A673 (cell line): ENCODE data around the gene GRID2. TPM values are rescaled to one million over a fixed set of nuclear protein-coding genes. Genes with fewer than 3 reads are reported as not detected.

Experiments used
- BruUV-seq: library from RNA; stranded (reverse); fragments of 400-500 nt; replicated peaks from 2 replicates; lab custom pipeline; 2021; lab: Mats Ljungman, UMichigan
- CTCF ChIA-PET: fragments of 300-600 bp; sonication (Branson Sonifier 250); formaldehyde crosslinking; loops from one replicate; lab custom pipeline; 2022; ENCODE audit warnings: antibody characterized with exemption; lab: Charles Lee
- POLR2A ChIA-PET: fragments of 300-600 bp; sonication (Branson Sonifier 250); formaldehyde crosslinking; loops from one replicate; lab custom pipeline; 2022; ENCODE audit warnings: antibody characterized with exemption; ENCODE audit not compliant: low non-redundant PET; lab: Charles Lee
- DNase-seq: peaks from one replicate; pipeline ENCODE4 v3.0.0-alpha.2; 2015; ENCODE audit warnings: low spot score
- H3K27ac ChIP-seq: fragments of 200-600 bp; sonication (generic); 2 replicates; pipeline ENCODE4 v1.5.1; 2016; ENCODE audit warnings: mixed run types, low read depth, mild to moderate bottlenecking, mixed read lengths, antibody characterized with exemption, low read length; ENCODE audit not compliant: poor library complexity, severe bottlenecking
- H3K27me3 ChIP-seq: fragments of 200-600 bp; sonication (generic); replicated peaks from 2 replicates; pipeline ENCODE4 v1.6.1; 2017; ENCODE audit warnings: mixed run types, low read depth, mild to moderate bottlenecking, mixed read lengths, antibody characterized with exemption, low read length; ENCODE audit not compliant: insufficient read depth, poor library complexity
- H3K36me3 ChIP-seq: fragments of 200-600 bp; sonication (generic); 2 replicates; pipeline ENCODE4 v1.6.1; 2016; ENCODE audit warnings: mixed run types, mild to moderate bottlenecking, mixed read lengths, antibody characterized with exemption, low read length; ENCODE audit not compliant: insufficient read depth, poor library complexity, severe bottlenecking
- H3K4me1 ChIP-seq: fragments of 200-600 bp; sonication (generic); 2 replicates; pipeline ENCODE4 v1.6.1; 2017; ENCODE audit warnings: mixed run types, mild to moderate bottlenecking, mixed read lengths, antibody characterized with exemption, low read length; ENCODE audit not compliant: insufficient read depth, poor library complexity, severe bottlenecking
- H3K4me3 ChIP-seq: fragments of 200-600 bp; sonication (generic); 2 replicates; pipeline ENCODE4 v1.5.1; 2016; ENCODE audit warnings: low read depth, mixed run types, mild to moderate bottlenecking, mixed read lengths, low read length; ENCODE audit not compliant: poor library complexity, severe bottlenecking
- H3K9me3 ChIP-seq: fragments of 200-600 bp; sonication (generic); 2 replicates; pipeline ENCODE4 v1.6.1; 2016; ENCODE audit warnings: mixed run types, low read depth, mild to moderate bottlenecking, mixed read lengths, antibody characterized with exemption, low read length; ENCODE audit not compliant: poor library complexity, severe bottlenecking
- EZH2 ChIP-seq: fragments of 200-600 bp; sonication (generic); IDR thresholded peaks from 2 replicates; pipeline ENCODE4 v1.6.1; 2017; ENCODE audit warnings: borderline replicate concordance, low read depth, mild to moderate bottlenecking, mixed read lengths, antibody characterized with exemption, low read length; ENCODE audit not compliant: poor library complexity, severe bottlenecking
- intact Hi-C: fragments of 100-400 bp; cut with micrococcal nuclease; formaldehyde crosslinking; loops from one replicate; pipeline ENCODE4 v1.10.0; 2022; ENCODE audit not compliant: unreplicated experiment
- total RNA-seq: library from RNA; stranded (reverse); gene quantifications from 2 replicates; pipeline ENCODE4 v1.2.3, GENCODE V29; 2021
- TF ChIP-seq, protein P1 (sequence below): fragments of 300-800, 200-600 bp; sonication (generic); conservative IDR thresholded peaks from 2 replicates; pipeline ENCODE4 v1.5.1; 2017; ENCODE audit warnings: low read depth, mild to moderate bottlenecking, antibody characterized with exemption, low read length, moderate library complexity, mixed read lengths

GRID2 gene
- total RNA-seq, 1 experiment from 2014 or later, result not detected

DNA sequence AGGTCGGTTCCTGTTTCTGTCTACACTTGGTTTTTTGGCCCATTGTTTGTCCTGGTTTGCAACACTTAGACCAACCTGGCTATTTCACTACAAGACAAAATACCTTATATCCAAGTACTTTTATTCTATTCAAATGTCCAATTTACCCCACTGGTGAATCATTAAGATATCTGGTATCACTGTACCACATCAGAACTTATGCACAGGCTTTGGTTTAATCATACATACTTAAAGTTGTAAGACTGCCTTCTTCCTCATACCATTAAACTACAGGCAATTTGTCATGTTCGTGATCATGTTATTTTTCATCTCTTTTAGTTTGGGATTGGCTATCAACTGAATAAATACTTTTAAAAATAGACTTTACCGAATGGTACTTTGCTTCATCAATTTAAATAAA, 1471.8 kb downstream of the GRID2 start:
- TF ChIP-seq, protein P1, sequence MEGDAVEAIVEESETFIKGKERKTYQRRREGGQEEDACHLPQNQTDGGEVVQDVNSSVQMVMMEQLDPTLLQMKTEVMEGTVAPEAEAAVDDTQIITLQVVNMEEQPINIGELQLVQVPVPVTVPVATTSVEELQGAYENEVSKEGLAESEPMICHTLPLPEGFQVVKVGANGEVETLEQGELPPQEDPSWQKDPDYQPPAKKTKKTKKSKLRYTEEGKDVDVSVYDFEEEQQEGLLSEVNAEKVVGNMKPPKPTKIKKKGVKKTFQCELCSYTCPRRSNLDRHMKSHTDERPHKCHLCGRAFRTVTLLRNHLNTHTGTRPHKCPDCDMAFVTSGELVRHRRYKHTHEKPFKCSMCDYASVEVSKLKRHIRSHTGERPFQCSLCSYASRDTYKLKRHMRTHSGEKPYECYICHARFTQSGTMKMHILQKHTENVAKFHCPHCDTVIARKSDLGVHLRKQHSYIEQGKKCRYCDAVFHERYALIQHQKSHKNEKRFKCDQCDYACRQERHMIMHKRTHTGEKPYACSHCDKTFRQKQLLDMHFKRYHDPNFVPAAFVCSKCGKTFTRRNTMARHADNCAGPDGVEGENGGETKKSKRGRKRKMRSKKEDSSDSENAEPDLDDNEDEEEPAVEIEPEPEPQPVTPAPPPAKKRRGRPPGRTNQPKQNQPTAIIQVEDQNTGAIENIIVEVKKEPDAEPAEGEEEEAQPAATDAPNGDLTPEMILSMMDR, result no peak
- no peak for TF ChIP-seq EZH2

DNA sequence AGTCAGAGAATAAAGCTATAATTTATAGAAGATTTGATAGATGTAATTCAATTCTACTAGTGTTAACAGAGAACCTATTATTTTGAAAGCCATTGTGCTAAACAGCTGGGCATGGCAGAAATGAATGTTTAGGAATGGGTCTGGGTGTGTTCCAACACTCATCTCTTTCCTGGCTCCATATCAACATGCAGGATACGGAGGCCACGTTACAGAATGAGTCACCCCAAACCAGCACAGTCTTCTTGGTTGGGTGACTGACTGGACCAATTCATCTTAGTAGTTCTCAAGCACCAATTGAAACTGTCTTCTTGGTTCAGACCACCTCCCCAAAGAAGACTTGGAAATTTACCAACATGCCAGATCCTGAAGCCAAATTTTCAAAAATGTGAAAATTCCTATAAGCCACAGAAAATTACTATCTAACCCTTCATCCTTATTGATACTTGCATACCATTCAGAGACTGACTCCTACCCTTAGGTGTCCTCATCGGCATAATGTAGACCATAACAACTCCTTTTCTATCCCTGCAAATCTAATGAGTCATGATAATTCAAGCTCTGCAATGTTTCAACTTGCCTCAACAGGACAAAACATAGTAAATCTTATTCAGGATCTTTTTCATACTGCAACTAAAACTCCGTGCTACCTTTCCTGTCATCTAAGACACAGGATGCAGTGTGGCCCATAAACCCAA, 1472.8 kb downstream of the GRID2 start:
- peak; percentile 1 for DNase-seq
- Histone ChIP-seq H3K27ac (no peak overlapping the region), H3K27me3 (no peaks in the 10 kb centered on the region), H3K4me3 (no peak overlapping the region), H3K9me3 (no peaks in the 10 kb centered on the region), H3K4me1 (no peaks in the 10 kb centered on the region), H3K36me3 (no peaks in the 10 kb centered on the region)
- no TSS peak for BruUV-seq
- ChIA-PET CTCF (no interaction called here), POLR2A (no interaction called here)
- TF ChIP-seq EZH2, result no peak
- TF ChIP-seq, protein P1, result no peak
- intact Hi-C loops, result no loop called here

More for the DNA sequence above, 1471.8 kb downstream of the GRID2 start:
- Histone ChIP-seq H3K9me3 (no peaks in the 10 kb centered on the region), H3K4me3 (no peak overlapping the region), H3K4me1 (no peaks in the 10 kb centered on the region), H3K27me3 (no peaks in the 10 kb centered on the region), H3K36me3 (no peaks in the 10 kb centered on the region), H3K27ac (no peak overlapping the region)
- no TSS peak for BruUV-seq
- ChIA-PET CTCF (no interaction called here), POLR2A (no interaction called here)
- intact Hi-C loops, result no loop called here
- no peak for DNase-seq

DNA sequence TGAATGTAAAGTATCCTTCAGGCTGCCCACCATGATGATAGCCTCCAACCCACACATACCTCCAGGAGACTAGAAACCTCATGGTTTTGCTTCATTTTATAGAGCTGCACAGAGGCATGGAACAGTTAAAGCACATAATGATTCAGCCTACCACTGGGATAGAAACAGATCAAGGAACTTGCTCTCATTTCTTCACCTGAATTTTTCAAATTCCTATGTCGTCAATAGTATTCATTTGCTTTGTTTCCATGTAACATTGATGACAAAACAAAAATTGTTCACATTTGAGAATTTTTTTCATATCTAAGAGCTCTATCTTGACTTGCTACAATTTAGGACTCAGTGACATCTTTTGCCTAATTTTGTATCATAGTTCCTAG, 1473.3 kb downstream of the GRID2 start:
- ChIA-PET CTCF (no interaction called here), POLR2A (no interaction called here)
- no peak for TF ChIP-seq EZH2
- TF ChIP-seq, protein P1, result no peak
- no peak overlapping the region for H3K27ac ChIP-seq
- DNase-seq, result no peak
- no peaks in the 10 kb centered on the region for H3K9me3 ChIP-seq
- no peaks in the 10 kb centered on the region for H3K4me1 ChIP-seq
- H3K27me3 ChIP-seq, result no peaks in the 10 kb centered on the region
- H3K36me3 ChIP-seq, result no peaks in the 10 kb centered on the region
- BruUV-seq, result no TSS peak
- intact Hi-C loops, result no loop called here
- no peak overlapping the region for H3K4me3 ChIP-seq
